HepG2 (cell line): ENCODE data around the gene ANKLE1. TPM values are rescaled to one million over a fixed set of nuclear protein-coding genes. Genes with fewer than 3 reads are reported as not detected.
A peak's percentile ranks its signal among the peaks of the same experiment; 100 is the strongest.

Experiments
- ATAC-seq: fragments of 200-7000 bp; cut with Tn5 transposase; 3 replicates; pipeline ENCODE4 v1.9.1; 2020; ENCODE audit warnings: mild to moderate bottlenecking, moderate library complexity
- BruUV-seq: library from RNA; stranded (reverse); fragments of 400-500 nt; replicated peaks from 2 replicates; lab custom pipeline; 2021; lab: Mats Ljungman, UMichigan
- CTCF ChIA-PET: fragments of 300-600 bp; formaldehyde crosslinking; extraction: SDS; loops from one replicate; lab custom pipeline; 2021; ENCODE audit warnings: low total read pairs, inconsistent platforms, low intra/inter-chr PET ratio; lab: Yijun Ruan, JAX
- POLR2A ChIA-PET: fragments of 350-600 bp; sonication (Branson Sonifier 250); formaldehyde crosslinking; loops from one replicate; lab custom pipeline; 2020; ENCODE audit warnings: antibody characterized with exemption, inconsistent platforms; lab: Yijun Ruan, JAX
- DNase-seq: peaks from one replicate; pipeline ENCODE4 v3.0.0-alpha.2; 2015; ENCODE audit warnings: low spot score
- FAIRE-seq: peaks from 3 replicates; lab custom pipeline; 2011; peaks lifted over from hg19 to GRCh38; lab: Jason Lieb, UNC
- H2AFZ ChIP-seq: one replicate; pipeline ENCODE4 v1.6.1; 2011; ENCODE audit warnings: low read length, inconsistent platforms
- H3K27ac ChIP-seq: fragments of 300-600 bp; 3 replicates; pipeline ENCODE4 v1.8.0; 2011; ENCODE audit warnings: mixed run types, mild to moderate bottlenecking, mixed read lengths, low read length, inconsistent platforms; ENCODE audit not compliant: insufficient read depth; ENCODE audit errors: extremely low read length
- H3K27me3 ChIP-seq, 2 experiments: fragments of 200-600 bp in 1 of 2; 2 replicates in 1 of 2; 3 replicates in 1 of 2; pipeline versions ENCODE4 v1.6.0 to v1.8.0; 2011; ENCODE audit warnings: low read length in 2 of 2, mild to moderate bottlenecking in 2 of 2, moderate library complexity in 2 of 2, inconsistent platforms in 1 of 2; ENCODE audit not compliant: insufficient read depth in 2 of 2, control insufficient read depth in 1 of 2
- H3K36me3 ChIP-seq, 2 experiments: fragments of 200-600 bp in 1 of 2; replicated peaks in 1 of 2; 2 replicates in 1 of 2; 3 replicates in 1 of 2; pipeline versions ENCODE4 v1.5.1 to v1.8.0; 2011; ENCODE audit warnings: low read length in 2 of 2, inconsistent platforms in 1 of 2; ENCODE audit not compliant: insufficient read depth in 2 of 2, control insufficient read depth in 1 of 2
- H3K4me1 ChIP-seq: 2 replicates; pipeline ENCODE4 v1.5.1; 2012; ENCODE audit warnings: low read length, inconsistent platforms; ENCODE audit not compliant: insufficient read depth
- H3K4me2 ChIP-seq: 2 replicates; pipeline ENCODE4 v1.6.0; 2011; ENCODE audit warnings: low read depth, low read length, inconsistent platforms
- H3K4me3 ChIP-seq, 3 experiments: fragments of 200-600 bp in 1 of 3; sonication (generic), shearing (Covaris generic) in 1 of 3; replicated peaks in 1 of 3; 2 replicates each; pipeline ENCODE4 v1.5.1; 2011 to 2016; ENCODE audit warnings: low read length in 3 of 3, inconsistent platforms in 2 of 3, low read depth in 2 of 3, mild to moderate bottlenecking in 2 of 3, control low read depth in 1 of 3, mixed read lengths in 1 of 3; ENCODE audit not compliant: insufficient read depth in 1 of 3
- H3K79me2 ChIP-seq: one replicate; pipeline ENCODE4 v1.6.1; 2011; ENCODE audit warnings: low read length, inconsistent platforms; ENCODE audit not compliant: insufficient read depth
- H3K9ac ChIP-seq: 2 replicates; pipeline ENCODE4 v1.6.0; 2011; ENCODE audit warnings: mild to moderate bottlenecking, low read depth, low read length, inconsistent platforms; ENCODE audit not compliant: insufficient read depth
- H3K9me3 ChIP-seq: 2 replicates; pipeline ENCODE4 v1.5.1; 2012; ENCODE audit warnings: mild to moderate bottlenecking, low read length
- H4K20me1 ChIP-seq: 2 replicates; pipeline ENCODE4 v1.6.0; 2011; ENCODE audit warnings: inconsistent platforms, mild to moderate bottlenecking, low read length, moderate library complexity; ENCODE audit not compliant: insufficient read depth
- CBFB ChIP-seq: sonication (generic); formaldehyde crosslinking; IDR thresholded peaks from 2 replicates; pipeline ENCODE4 v1.4.0; 2020; ENCODE audit warnings: missing genetic modification reagents
- ESRRA ChIP-seq: sonication (generic); formaldehyde crosslinking; IDR thresholded peaks from 2 replicates; pipeline ENCODE4 v1.5.1; 2020; ENCODE audit warnings: mild to moderate bottlenecking, low read depth, missing genetic modification reagents
- MZF1 ChIP-seq: sonication (generic); formaldehyde crosslinking; IDR thresholded peaks from 2 replicates; pipeline ENCODE4 v1.8.1; 2023; ENCODE audit warnings: mild to moderate bottlenecking, missing genetic modification reagents, borderline replicate concordance
- POLR2AphosphoS5 ChIP-seq: IDR thresholded peaks from 2 replicates; pipeline ENCODE4 v1.6.1; 2012; ENCODE audit warnings: low read depth, low read length
- RBAK ChIP-seq: sonication (generic); formaldehyde crosslinking; IDR thresholded peaks from 2 replicates; pipeline ENCODE4 v1.5.1; 2020; ENCODE audit warnings: mild to moderate bottlenecking, missing genetic modification reagents
- TEAD3 ChIP-seq: optimal IDR thresholded peaks from 2 replicates; pipeline ENCODE3; 2016; ENCODE audit warnings: borderline replicate concordance
- ZNF496 ChIP-seq: sonication (generic); formaldehyde crosslinking; IDR thresholded peaks from 2 replicates; pipeline ENCODE4 v1.8.1; 2023; ENCODE audit warnings: mild to moderate bottlenecking, moderate library complexity, missing genetic modification reagents; ENCODE audit not compliant: insufficient replicate concordance
- ZNF75D ChIP-seq: sonication (generic); formaldehyde crosslinking; IDR thresholded peaks from 2 replicates; pipeline ENCODE4 v1.8.1; 2023; ENCODE audit warnings: missing genetic modification reagents, mild to moderate bottlenecking, borderline replicate concordance
- WGBS: methylation state at CpG from one replicate; pipeline ENCODE4 v1.1.6; 2017; ENCODE audit warnings: low lambda C conversion rate; 5-methylcytosine and 5-hydroxymethylcytosine counted together
- in situ Hi-C: cut with HindIII; loops from 2 replicates; pipeline ENCODE4 v1.10.0; 2017; ENCODE audit warnings: low pct_unique_long_range_greater_than_20kb; ENCODE audit not compliant: extremely low pct_ligation_motif_present
- intact Hi-C: fragments of 100-400 bp; cut with micrococcal nuclease; formaldehyde crosslinking; loops from one replicate; pipeline ENCODE4 v1.10.0; 2022; ENCODE audit not compliant: unreplicated experiment
- polyA plus RNA-seq, 8 experiments: library from polyadenylated mRNA; depleted of rRNA in 3 of 8; stranded (reverse) in 7 of 8; unstranded in 1 of 8; fragments of >200 nt; fragmentation: Illumina TruSeq in 4 of 8; extraction: Trizol in 4 of 8; gene quantifications; 2 replicates each; pipeline versions ENCODE4 v1.2.1 to v1.2.3, GENCODE V29; 2011 to 2016; ENCODE audit warnings: low read depth in 4 of 8, missing spikeins in 1 of 8, mixed read lengths in 1 of 8; ENCODE audit not compliant: insufficient read depth in 1 of 8
- total RNA-seq, 5 experiments: library from RNA; depleted of rRNA; stranded (reverse); fragments of >200 nt; fragmentation: Illumina TruSeq; extraction: Trizol; gene quantifications; 2 replicates each; pipeline ENCODE4 v1.2.3, GENCODE V29; 2016; ENCODE audit warnings: low read depth in 1 of 5
- TF ChIP-seq, protein P1 (sequence below): sonication (generic); formaldehyde crosslinking; IDR thresholded peaks from 2 replicates; pipeline ENCODE4 v1.4.0; 2020; ENCODE audit warnings: missing genetic modification reagents
- TF ChIP-seq, protein P2 (sequence below): sonication (generic); formaldehyde crosslinking; IDR thresholded peaks from 2 replicates; pipeline ENCODE4 v1.4.0; 2020; ENCODE audit warnings: missing genetic modification reagents
- TF ChIP-seq, protein P3 (sequence below): sonication (generic); formaldehyde crosslinking; conservative IDR thresholded peaks from 2 replicates; pipeline ENCODE4 v1.8.0; 2022; ENCODE audit warnings: low read depth, missing genetic modification reagents
- TF ChIP-seq, protein P4 (sequence below): sonication (generic); formaldehyde crosslinking; IDR thresholded peaks from 2 replicates; pipeline ENCODE4 v1.5.0; 2020; ENCODE audit warnings: missing genetic modification reagents
- TF ChIP-seq, protein P5 (sequence below): IDR thresholded peaks from 2 replicates; pipeline ENCODE4 v1.6.1; 2016; ENCODE audit warnings: missing compliant biosample characterization, missing genetic modification reagents, borderline replicate concordance
- TF ChIP-seq, protein P6 (sequence below): sonication (generic); formaldehyde crosslinking; conservative IDR thresholded peaks from 2 replicates; pipeline ENCODE4 v1.4.0; 2020; ENCODE audit warnings: missing genetic modification reagents

ANKLE1 gene
- total and polyA plus RNA-seq, 2 of the 13 experiments (the other 11 are each of a cell fraction or from before 2014, with no cell fraction given), result 0.69 to 1.5 TPM

DNA sequence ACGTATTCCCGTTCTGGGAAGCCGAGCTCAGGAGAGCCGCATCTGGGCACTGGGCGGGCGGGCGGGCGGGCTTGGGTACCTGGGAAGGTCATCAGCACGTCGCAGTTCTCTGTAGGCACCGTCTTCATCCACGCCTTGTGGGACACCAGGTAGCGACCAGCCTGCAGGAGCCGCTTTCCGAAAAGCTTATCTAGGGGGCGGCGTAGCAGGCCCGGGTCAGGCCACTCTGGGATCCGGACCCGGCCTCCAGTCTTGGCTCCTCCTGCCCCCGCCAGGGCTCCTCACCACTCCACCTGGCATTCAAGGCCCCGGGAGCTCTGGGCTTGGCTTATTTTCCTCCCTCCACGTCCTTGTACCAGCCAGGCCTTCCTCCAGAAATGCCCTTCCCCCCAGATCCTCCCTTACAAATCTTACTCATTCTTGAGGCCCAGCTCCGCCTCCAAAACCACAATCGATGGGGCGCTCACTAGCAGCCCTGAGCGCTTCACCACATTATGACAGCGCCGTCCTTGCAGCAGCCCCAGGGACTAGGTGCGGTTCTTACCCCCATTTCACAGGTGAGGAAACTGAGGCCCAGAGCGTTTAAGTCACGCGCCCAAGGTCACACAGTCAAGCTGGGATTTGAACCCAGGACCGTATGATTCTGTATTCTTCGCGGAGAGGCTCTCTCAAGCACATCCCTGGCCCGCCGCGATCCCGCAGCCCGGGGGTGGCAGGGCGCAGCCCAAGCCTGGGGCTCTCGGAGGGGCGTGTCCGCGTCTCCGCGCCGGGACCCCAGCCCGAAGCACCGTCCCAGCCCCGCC, 52.1 kb downstream of the ANKLE1 start:
- ATAC-seq (no peak), FAIRE-seq (no peak), DNase-seq (no peak)
- BruUV-seq, result no TSS peak
- Histone ChIP-seq H3K4me2 (peak overlapping the region; percentile 91), H3K9ac (peak overlapping the region; percentile 82), H3K4me3 (peak overlapping the region; percentile 70 to 91 (median 77)), H3K79me2 (peaks cover 7% of the 10 kb centered on the region), H4K20me1 (no peaks in the 10 kb centered on the region), H2AFZ (no peak overlapping the region), H3K9me3 (no peaks in the 10 kb centered on the region), H3K27me3 (no peaks in the 10 kb centered on the region; a peak in 1 of 5 replicates), H3K36me3 (0 out of 5 replicates have a peak, but pooled peaks cover 0 to 2% of the 10 kb centered on the region in 2 experiments), H3K27ac (peak overlapping the region; percentile 68), H3K4me1 (peaks cover 48% of the 10 kb centered on the region)
- ChIA-PET CTCF (no interaction called here), POLR2A (interaction anchor here (1.0 to 3.7 kb wide), 10 partner anchors 16 to 525 kb away, joined by 3 to 37 read pairs (median 5); partner anchors contain the start of genes BABAM1, DDA1, MVB12A and RPL18A)
- 41% methylated on average over 33 of the region's 52 CpGs for WGBS
- intact Hi-C loops (no loop called here), in situ Hi-C loops (no loop called here)
- TF ChIP-seq, protein P1, sequence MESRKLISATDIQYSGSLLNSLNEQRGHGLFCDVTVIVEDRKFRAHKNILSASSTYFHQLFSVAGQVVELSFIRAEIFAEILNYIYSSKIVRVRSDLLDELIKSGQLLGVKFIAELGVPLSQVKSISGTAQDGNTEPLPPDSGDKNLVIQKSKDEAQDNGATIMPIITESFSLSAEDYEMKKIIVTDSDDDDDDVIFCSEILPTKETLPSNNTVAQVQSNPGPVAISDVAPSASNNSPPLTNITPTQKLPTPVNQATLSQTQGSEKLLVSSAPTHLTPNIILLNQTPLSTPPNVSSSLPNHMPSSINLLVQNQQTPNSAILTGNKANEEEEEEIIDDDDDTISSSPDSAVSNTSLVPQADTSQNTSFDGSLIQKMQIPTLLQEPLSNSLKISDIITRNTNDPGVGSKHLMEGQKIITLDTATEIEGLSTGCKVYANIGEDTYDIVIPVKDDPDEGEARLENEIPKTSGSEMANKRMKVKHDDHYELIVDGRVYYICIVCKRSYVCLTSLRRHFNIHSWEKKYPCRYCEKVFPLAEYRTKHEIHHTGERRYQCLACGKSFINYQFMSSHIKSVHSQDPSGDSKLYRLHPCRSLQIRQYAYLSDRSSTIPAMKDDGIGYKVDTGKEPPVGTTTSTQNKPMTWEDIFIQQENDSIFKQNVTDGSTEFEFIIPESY (CRISPR knock-in tag), result peak; percentile 94
- peak; percentile 26; the same call in 1 of the 2 replicates for TF ChIP-seq ESRRA
- no peak for TF ChIP-seq MZF1 (CRISPR knock-in tag)
- TF ChIP-seq ZNF496 (CRISPR knock-in tag), result no peak
- no peak for TF ChIP-seq TEAD3 (CRISPR knock-in tag)
- TF ChIP-seq, protein P2, sequence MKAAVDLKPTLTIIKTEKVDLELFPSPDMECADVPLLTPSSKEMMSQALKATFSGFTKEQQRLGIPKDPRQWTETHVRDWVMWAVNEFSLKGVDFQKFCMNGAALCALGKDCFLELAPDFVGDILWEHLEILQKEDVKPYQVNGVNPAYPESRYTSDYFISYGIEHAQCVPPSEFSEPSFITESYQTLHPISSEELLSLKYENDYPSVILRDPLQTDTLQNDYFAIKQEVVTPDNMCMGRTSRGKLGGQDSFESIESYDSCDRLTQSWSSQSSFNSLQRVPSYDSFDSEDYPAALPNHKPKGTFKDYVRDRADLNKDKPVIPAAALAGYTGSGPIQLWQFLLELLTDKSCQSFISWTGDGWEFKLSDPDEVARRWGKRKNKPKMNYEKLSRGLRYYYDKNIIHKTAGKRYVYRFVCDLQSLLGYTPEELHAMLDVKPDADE (CRISPR knock-in tag), result no peak
- TF ChIP-seq, protein P3, sequence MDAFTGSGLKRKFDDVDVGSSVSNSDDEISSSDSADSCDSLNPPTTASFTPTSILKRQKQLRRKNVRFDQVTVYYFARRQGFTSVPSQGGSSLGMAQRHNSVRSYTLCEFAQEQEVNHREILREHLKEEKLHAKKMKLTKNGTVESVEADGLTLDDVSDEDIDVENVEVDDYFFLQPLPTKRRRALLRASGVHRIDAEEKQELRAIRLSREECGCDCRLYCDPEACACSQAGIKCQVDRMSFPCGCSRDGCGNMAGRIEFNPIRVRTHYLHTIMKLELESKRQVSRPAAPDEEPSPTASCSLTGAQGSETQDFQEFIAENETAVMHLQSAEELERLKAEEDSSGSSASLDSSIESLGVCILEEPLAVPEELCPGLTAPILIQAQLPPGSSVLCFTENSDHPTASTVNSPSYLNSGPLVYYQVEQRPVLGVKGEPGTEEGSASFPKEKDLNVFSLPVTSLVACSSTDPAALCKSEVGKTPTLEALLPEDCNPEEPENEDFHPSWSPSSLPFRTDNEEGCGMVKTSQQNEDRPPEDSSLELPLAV (CRISPR knock-in tag), result no peak
- TF ChIP-seq, protein P4, sequence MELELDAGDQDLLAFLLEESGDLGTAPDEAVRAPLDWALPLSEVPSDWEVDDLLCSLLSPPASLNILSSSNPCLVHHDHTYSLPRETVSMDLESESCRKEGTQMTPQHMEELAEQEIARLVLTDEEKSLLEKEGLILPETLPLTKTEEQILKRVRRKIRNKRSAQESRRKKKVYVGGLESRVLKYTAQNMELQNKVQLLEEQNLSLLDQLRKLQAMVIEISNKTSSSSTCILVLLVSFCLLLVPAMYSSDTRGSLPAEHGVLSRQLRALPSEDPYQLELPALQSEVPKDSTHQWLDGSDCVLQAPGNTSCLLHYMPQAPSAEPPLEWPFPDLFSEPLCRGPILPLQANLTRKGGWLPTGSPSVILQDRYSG (CRISPR knock-in tag), result 0 out of 2 replicates have a peak, but pooled peaks have one; percentile 60
- TF ChIP-seq POLR2AphosphoS5, result no peak
- no peak for TF ChIP-seq ZNF75D
- TF ChIP-seq, protein P5, sequence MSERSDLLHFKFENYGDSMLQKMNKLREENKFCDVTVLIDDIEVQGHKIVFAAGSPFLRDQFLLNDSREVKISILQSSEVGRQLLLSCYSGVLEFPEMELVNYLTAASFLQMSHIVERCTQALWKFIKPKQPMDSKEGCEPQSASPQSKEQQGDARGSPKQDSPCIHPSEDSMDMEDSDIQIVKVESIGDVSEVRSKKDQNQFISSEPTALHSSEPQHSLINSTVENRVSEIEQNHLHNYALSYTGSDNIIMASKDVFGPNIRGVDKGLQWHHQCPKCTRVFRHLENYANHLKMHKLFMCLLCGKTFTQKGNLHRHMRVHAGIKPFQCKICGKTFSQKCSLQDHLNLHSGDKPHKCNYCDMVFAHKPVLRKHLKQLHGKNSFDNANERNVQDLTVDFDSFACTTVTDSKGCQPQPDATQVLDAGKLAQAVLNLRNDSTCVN (CRISPR knock-in tag), result peak; percentile 33; the same call in 1 of the 2 replicates
- no peak for TF ChIP-seq RBAK (CRISPR knock-in tag)
- TF ChIP-seq, protein P6, sequence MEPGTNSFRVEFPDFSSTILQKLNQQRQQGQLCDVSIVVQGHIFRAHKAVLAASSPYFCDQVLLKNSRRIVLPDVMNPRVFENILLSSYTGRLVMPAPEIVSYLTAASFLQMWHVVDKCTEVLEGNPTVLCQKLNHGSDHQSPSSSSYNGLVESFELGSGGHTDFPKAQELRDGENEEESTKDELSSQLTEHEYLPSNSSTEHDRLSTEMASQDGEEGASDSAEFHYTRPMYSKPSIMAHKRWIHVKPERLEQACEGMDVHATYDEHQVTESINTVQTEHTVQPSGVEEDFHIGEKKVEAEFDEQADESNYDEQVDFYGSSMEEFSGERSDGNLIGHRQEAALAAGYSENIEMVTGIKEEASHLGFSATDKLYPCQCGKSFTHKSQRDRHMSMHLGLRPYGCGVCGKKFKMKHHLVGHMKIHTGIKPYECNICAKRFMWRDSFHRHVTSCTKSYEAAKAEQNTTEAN (CRISPR knock-in tag), result no peak
- TF ChIP-seq CBFB (CRISPR knock-in tag), result peak; percentile 83
